HepG2 (cell line): Measurements from ENCODE around the gene BST2. TPM values are rescaled to one million over a fixed set of nuclear protein-coding genes. Genes with fewer than 3 reads are reported as not detected.

Source experiments
- HHEX ChIP-seq: IDR thresholded peaks from 2 replicates; pipeline ENCODE4 v1.6.1; 2016; ENCODE audit warnings: control low read depth
- JUND ChIP-seq: sonication (generic); formaldehyde crosslinking; IDR thresholded peaks from 2 replicates; pipeline ENCODE4 v1.8.0; 2022; ENCODE audit warnings: mild to moderate bottlenecking, missing genetic modification reagents
- KLF12 ChIP-seq: sonication (generic); formaldehyde crosslinking; IDR thresholded peaks from 2 replicates; pipeline ENCODE4 v1.4.0; 2020; ENCODE audit warnings: missing genetic modification reagents, borderline replicate concordance
- MEIS1 ChIP-seq: sonication (generic); formaldehyde crosslinking; IDR thresholded peaks from 2 replicates; pipeline ENCODE4 v1.9.0; 2021; ENCODE audit warnings: mild to moderate bottlenecking, missing genetic modification reagents, moderate library complexity, borderline replicate concordance
- MTF2 ChIP-seq: sonication (generic); formaldehyde crosslinking; IDR thresholded peaks from 2 replicates; pipeline ENCODE4 v1.5.0; 2020; ENCODE audit warnings: missing genetic modification reagents, borderline replicate concordance
- NONO ChIP-seq, 2 experiments: fragments of 450-650 bp in 1 of 2; sonication (generic) in 1 of 2; formaldehyde crosslinking in 1 of 2; IDR thresholded peaks in 1 of 2; conservative IDR thresholded peaks in 1 of 2; 2 replicates each; pipeline versions ENCODE4 v1.6.1 to v1.8.0; 2017 to 2022; ENCODE audit warnings: mild to moderate bottlenecking in 1 of 2, missing genetic modification reagents in 1 of 2, moderate library complexity in 1 of 2
- SMAD3 ChIP-seq: sonication (generic); formaldehyde crosslinking; IDR thresholded peaks from 2 replicates; pipeline ENCODE4 v1.4.0; 2020; ENCODE audit warnings: missing genetic modification reagents
- TBL1XR1 ChIP-seq: fragments of 150-350 bp; IDR thresholded peaks from 2 replicates; pipeline ENCODE4 v1.6.1; 2014; ENCODE audit warnings: borderline replicate concordance, low read length; ENCODE audit not compliant: partially characterized antibody
- TBX3 ChIP-seq: fragments of 450-650 bp; IDR thresholded peaks from 2 replicates; pipeline ENCODE4 v1.6.1; 2017; ENCODE audit warnings: antibody characterized with exemption, mild to moderate bottlenecking, inconsistent platforms, borderline replicate concordance
- TCF7L2 ChIP-seq: IDR thresholded peaks from 2 replicates; pipeline ENCODE4 v1.6.1; 2011; ENCODE audit warnings: mild to moderate bottlenecking, low read depth, low read length, moderate library complexity
- THAP7 ChIP-seq: sonication (generic); formaldehyde crosslinking; IDR thresholded peaks from 2 replicates; pipeline ENCODE4 v1.8.1; 2023; ENCODE audit warnings: mild to moderate bottlenecking, missing genetic modification reagents
- ZBED4 ChIP-seq: sonication (generic); formaldehyde crosslinking; IDR thresholded peaks from 2 replicates; pipeline ENCODE4 v1.4.0; 2020; ENCODE audit warnings: missing genetic modification reagents, borderline replicate concordance
- ZHX1 ChIP-seq: sonication (generic); formaldehyde crosslinking; IDR thresholded peaks from 2 replicates; pipeline ENCODE4 v1.8.1; 2022; ENCODE audit warnings: low read depth, mild to moderate bottlenecking, missing genetic modification reagents
- ZNF101 ChIP-seq: sonication (generic); formaldehyde crosslinking; IDR thresholded peaks from 2 replicates; pipeline ENCODE4 v1.4.0; 2020; ENCODE audit warnings: mild to moderate bottlenecking, low read depth, missing genetic modification reagents, borderline replicate concordance
- ZNF678 ChIP-seq: sonication (generic); formaldehyde crosslinking; IDR thresholded peaks from 2 replicates; pipeline ENCODE4 v1.4.0; 2020; ENCODE audit warnings: mild to moderate bottlenecking, missing genetic modification reagents
- polyA plus RNA-seq, 8 experiments: library from polyadenylated mRNA; depleted of rRNA in 3 of 8; stranded (reverse) in 7 of 8; unstranded in 1 of 8; fragments of >200 nt; fragmentation: Illumina TruSeq in 4 of 8; extraction: Trizol in 4 of 8; gene quantifications; 2 replicates each; pipeline versions ENCODE4 v1.2.1 to v1.2.3, GENCODE V29; 2011 to 2016; ENCODE audit warnings: low read depth in 4 of 8, missing spikeins in 1 of 8, mixed read lengths in 1 of 8; ENCODE audit not compliant: insufficient read depth in 1 of 8
- total RNA-seq, 5 experiments: library from RNA; depleted of rRNA; stranded (reverse); fragments of >200 nt; fragmentation: Illumina TruSeq; extraction: Trizol; gene quantifications; 2 replicates each; pipeline ENCODE4 v1.2.3, GENCODE V29; 2016; ENCODE audit warnings: low read depth in 1 of 5
- TF ChIP-seq, protein P1 (sequence below): IDR thresholded peaks from 2 replicates; pipeline ENCODE4 v1.6.1; 2012; ENCODE audit warnings: low read length, improper control_type of control experiment

Gene BST2
- total and polyA plus RNA-seq, 2 of the 13 experiments (the other 11 are each of a cell fraction or from before 2014, with no cell fraction given): 58.8 to 93.8 TPM

- TF ChIP-seq ZHX1 (CRISPR knock-in tag): peak; percentile 77
- no peak for TF ChIP-seq NONO (IDR thresholded peaks at IDR 0.05)
- peak; percentile 84 for TF ChIP-seq NONO (CRISPR knock-in tag; conservative IDR thresholded peaks at IDR 0.05)
- no peak for TF ChIP-seq HHEX
- no peak for TF ChIP-seq TBX3
- no peak for TF ChIP-seq TCF7L2
- TF ChIP-seq MEIS1 (CRISPR knock-in tag): peak; percentile 44; the same call in 1 of the 2 replicates
- TF ChIP-seq ZNF678 (CRISPR knock-in tag): no peak; the same call in 1 of the 2 replicates
- TF ChIP-seq TBL1XR1: no peak
- 0 out of 2 replicates have a peak, but pooled peaks have one; percentile 76 for TF ChIP-seq KLF12 (CRISPR knock-in tag)
- TF ChIP-seq JUND: no peak
- no peak for TF ChIP-seq MTF2 (CRISPR knock-in tag)
- 0 out of 2 replicates have a peak, but pooled peaks have one; percentile 15 for TF ChIP-seq SMAD3 (CRISPR knock-in tag)
- TF ChIP-seq ZNF101: no peak
- TF ChIP-seq THAP7 (CRISPR knock-in tag): no peak
- no peak; the same call in 1 of the 2 replicates for TF ChIP-seq ZBED4 (CRISPR knock-in tag)
- TF ChIP-seq, protein P1, sequence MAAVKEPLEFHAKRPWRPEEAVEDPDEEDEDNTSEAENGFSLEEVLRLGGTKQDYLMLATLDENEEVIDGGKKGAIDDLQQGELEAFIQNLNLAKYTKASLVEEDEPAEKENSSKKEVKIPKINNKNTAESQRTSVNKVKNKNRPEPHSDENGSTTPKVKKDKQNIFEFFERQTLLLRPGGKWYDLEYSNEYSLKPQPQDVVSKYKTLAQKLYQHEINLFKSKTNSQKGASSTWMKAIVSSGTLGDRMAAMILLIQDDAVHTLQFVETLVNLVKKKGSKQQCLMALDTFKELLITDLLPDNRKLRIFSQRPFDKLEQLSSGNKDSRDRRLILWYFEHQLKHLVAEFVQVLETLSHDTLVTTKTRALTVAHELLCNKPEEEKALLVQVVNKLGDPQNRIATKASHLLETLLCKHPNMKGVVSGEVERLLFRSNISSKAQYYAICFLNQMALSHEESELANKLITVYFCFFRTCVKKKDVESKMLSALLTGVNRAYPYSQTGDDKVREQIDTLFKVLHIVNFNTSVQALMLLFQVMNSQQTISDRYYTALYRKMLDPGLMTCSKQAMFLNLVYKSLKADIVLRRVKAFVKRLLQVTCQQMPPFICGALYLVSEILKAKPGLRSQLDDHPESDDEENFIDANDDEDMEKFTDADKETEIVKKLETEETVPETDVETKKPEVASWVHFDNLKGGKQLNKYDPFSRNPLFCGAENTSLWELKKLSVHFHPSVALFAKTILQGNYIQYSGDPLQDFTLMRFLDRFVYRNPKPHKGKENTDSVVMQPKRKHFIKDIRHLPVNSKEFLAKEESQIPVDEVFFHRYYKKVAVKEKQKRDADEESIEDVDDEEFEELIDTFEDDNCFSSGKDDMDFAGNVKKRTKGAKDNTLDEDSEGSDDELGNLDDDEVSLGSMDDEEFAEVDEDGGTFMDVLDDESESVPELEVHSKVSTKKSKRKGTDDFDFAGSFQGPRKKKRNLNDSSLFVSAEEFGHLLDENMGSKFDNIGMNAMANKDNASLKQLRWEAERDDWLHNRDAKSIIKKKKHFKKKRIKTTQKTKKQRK: no peak
Measured at GRCh38 chr19:17419621-17420474, 14.4 kb upstream of the BST2 start, which contains the start of gene MVB12A (continued).
